Left ventricle myocardium superior (tissue), 1 donor: ENCODE results near the gene S100A5. TPM values are rescaled to one million over a fixed set of nuclear protein-coding genes. Genes with fewer than 3 reads are reported as not detected.

Experiments used
- total RNA-seq: library from RNA; stranded (reverse); fragmentation: NEBNext Ultra II Directional; extraction: Animal tissue kit (Norgen Biotek cat#: 25700); gene quantifications from one replicate; pipeline ENCODE4 v1.2.1, GENCODE V29; 2021
- donor health status: DM: no; HTN: yes; CAD: no; lungs with severe emphysema.

S100A5 gene
- total RNA-seq, 1 donor from 2014 or later = not detected

Other genes with a start within 250 kb of the S100A5 start
- gene PGLYRP3, start 228.0 kb downstream of the S100A5 start, total RNA-seq = not detected
- not detected for gene PGLYRP4, start 192.1 kb downstream of the S100A5 start, total RNA-seq
- 87.0 TPM for gene S100A9, start 183.1 kb downstream of the S100A5 start, total RNA-seq
- gene S100A12, start 165.3 kb downstream of the S100A5 start, total RNA-seq = 3.5 TPM
- 40.7 TPM for gene S100A8, start 149.9 kb downstream of the S100A5 start, total RNA-seq
- not detected for gene S100A7A, start 124.4 kb downstream of the S100A5 start, total RNA-seq
- gene S100A7, start 80.3 kb downstream of the S100A5 start, total RNA-seq = not detected
- 201 TPM for gene S100A6, start 4.9 kb downstream of the S100A5 start, total RNA-seq
- gene S100A4, start 4.9 kb upstream of the S100A5 start, total RNA-seq = 114 TPM
- gene S100A3, start 8.3 kb upstream of the S100A5 start, total RNA-seq = 0.79 TPM
- 1.9 TPM for gene S100A2, start 24.9 kb upstream of the S100A5 start, total RNA-seq
- 42.2 TPM for gene S100A16, start 72.2 kb upstream of the S100A5 start, total RNA-seq
- 5.7 TPM for gene S100A14, start 75.4 kb upstream of the S100A5 start, total RNA-seq
- 124 TPM for gene S100A13, start 86.6 kb upstream of the S100A5 start, total RNA-seq
- gene S100A1, start 87.5 kb upstream of the S100A5 start, total RNA-seq = 2,048 TPM
- 73.3 TPM for gene CHTOP, start 93.1 kb upstream of the S100A5 start, total RNA-seq
- gene SNAPIN, start 117.8 kb upstream of the S100A5 start, total RNA-seq = 60.1 TPM
- 56.9 TPM for gene ILF2, start 130.1 kb upstream of the S100A5 start, total RNA-seq
- gene NPR1, start 137.8 kb upstream of the S100A5 start, total RNA-seq = 10.5 TPM
- gene INTS3, start 187.1 kb upstream of the S100A5 start, total RNA-seq = 35.5 TPM
- 9.8 TPM for gene SLC27A3, start 234.5 kb upstream of the S100A5 start, total RNA-seq